Skeletal muscle satellite cell (primary cell): ENCODE measurements around the gene CD3D.

ENCODE experiments used
- H3K27me3 ChIP-seq: 2 replicates; pipeline ENCODE4 v1.7.0; 2013; ENCODE audit warnings: low read length; ENCODE audit not compliant: control insufficient read depth, insufficient read depth
- H3K36me3 ChIP-seq: 2 replicates; pipeline ENCODE4 v1.7.0; 2013; ENCODE audit warnings: mild to moderate bottlenecking, control low read depth, low read length; ENCODE audit not compliant: insufficient read depth
- H3K4me1 ChIP-seq: 2 replicates; pipeline ENCODE4 v1.7.0; 2013; ENCODE audit warnings: low read length; ENCODE audit not compliant: control insufficient read depth, insufficient read depth
- H3K4me2 ChIP-seq: 2 replicates; pipeline ENCODE4 v1.7.0; 2013; ENCODE audit warnings: mild to moderate bottlenecking, low read length
- H3K4me3 ChIP-seq: 2 replicates; pipeline ENCODE4 v1.7.0; 2013; ENCODE audit warnings: low read length
- H3K9ac ChIP-seq: 2 replicates; pipeline ENCODE4 v1.7.0; 2013; ENCODE audit warnings: mild to moderate bottlenecking, low read depth, low read length, moderate library complexity
- H3K9me3 ChIP-seq: replicated peaks from 2 replicates; pipeline ENCODE4 v1.7.0; 2013; ENCODE audit warnings: mild to moderate bottlenecking, control low read depth, low read length

CD3D gene

GRCh38 chr11:118359295-118359958 lies 16.9 kb upstream of the CD3D start, which contains the start of gene UBE4A:
UBE4A (plus strand) TSS chr11:118359600; CDS start chr11:118365081, 5,481 bp downstream.
- Histone ChIP-seq H3K9ac (peak within 1 kb of the TSS; percentile 88), H3K4me3 (peak within 1 kb of the TSS; percentile 93), H3K27me3 (no peaks in the 10 kb centered on the region), H3K36me3 (peaks cover 1% of the 10 kb centered on the region), H3K4me1 (peaks cover 8% of the 10 kb centered on the region), H3K9me3 (no peaks in the 10 kb centered on the region), H3K4me2 (peak within 1 kb of the TSS; percentile 89)

GRCh38 chr11:118358071-118358470 lies 15.6 kb upstream of the CD3D start:
- Histone ChIP-seq H3K36me3 (no peaks in the 10 kb centered on the region), H3K9ac (no peak overlapping the region), H3K4me3 (no peak overlapping the region), H3K9me3 (no peaks in the 10 kb centered on the region), H3K4me2 (no peak overlapping the region), H3K4me1 (peaks cover 8% of the 10 kb centered on the region), H3K27me3 (no peaks in the 10 kb centered on the region)

GRCh38 chr11:118353084-118353710 lies 10.7 kb upstream of the CD3D start:
- Histone ChIP-seq H3K4me3 (no peak overlapping the region), H3K36me3 (no peaks in the 10 kb centered on the region), H3K27me3 (peaks cover 27% of the 10 kb centered on the region), H3K9ac (no peak overlapping the region), H3K4me1 (no peaks in the 10 kb centered on the region), H3K9me3 (no peaks in the 10 kb centered on the region), H3K4me2 (no peak overlapping the region)

- H3K9me3 ChIP-seq: no peaks in the 10 kb centered on the region
- peaks cover 47% of the 10 kb centered on the region for H3K27me3 ChIP-seq
- H3K4me3 ChIP-seq: no peak overlapping the region
- H3K4me1 ChIP-seq: no peaks in the 10 kb centered on the region
- H3K4me2 ChIP-seq: no peak overlapping the region
- H3K9ac ChIP-seq: no peak overlapping the region
- H3K36me3 ChIP-seq: no peaks in the 10 kb centered on the region
Measured at GRCh38 chr11:118349475-118349874, 7.0 kb upstream of the CD3D start.

GRCh38 chr11:118343981-118344515 lies 1.5 kb upstream of the CD3D start, which contains the start of gene CD3G:
CD3G (plus strand) TSS chr11:118344344; CDS start chr11:118344424, 80 bp downstream.
- Histone ChIP-seq H3K27me3 (peaks cover 54% of the 10 kb centered on the region), H3K4me1 (no peaks in the 10 kb centered on the region), H3K9ac (no peak within 1 kb of the TSS), H3K36me3 (no peaks in the 10 kb centered on the region), H3K9me3 (no peaks in the 10 kb centered on the region), H3K4me2 (no peak within 1 kb of the TSS), H3K4me3 (no peak within 1 kb of the TSS)

- no peaks in the 10 kb centered on the region for H3K9me3 ChIP-seq
- H3K36me3 ChIP-seq: no peaks in the 10 kb centered on the region
- H3K9ac ChIP-seq: no peak overlapping the region
- peaks cover 46% of the 10 kb centered on the region for H3K27me3 ChIP-seq
- H3K4me1 ChIP-seq: no peaks in the 10 kb centered on the region
- H3K4me2 ChIP-seq: no peak overlapping the region
- H3K4me3 ChIP-seq: no peak overlapping the region
Measured at GRCh38 chr11:118343248-118343647, 743 bp upstream of the CD3D start.

GRCh38 chr11:118341815-118342489 lies 553 bp downstream of the CD3D start:
- Histone ChIP-seq H3K4me2 (no peak overlapping the region), H3K4me3 (no peak overlapping the region), H3K9ac (no peak overlapping the region), H3K36me3 (no peaks in the 10 kb centered on the region), H3K9me3 (no peaks in the 10 kb centered on the region), H3K4me1 (no peaks in the 10 kb centered on the region), H3K27me3 (peaks cover 39% of the 10 kb centered on the region)

GRCh38 chr11:118341261-118341660 lies 1.2 kb downstream of the CD3D start:
- peaks cover 35% of the 10 kb centered on the region for H3K27me3 ChIP-seq
- H3K4me3 ChIP-seq: no peak overlapping the region
- no peak overlapping the region for H3K9ac ChIP-seq
- H3K9me3 ChIP-seq: no peaks in the 10 kb centered on the region
- no peaks in the 10 kb centered on the region for H3K36me3 ChIP-seq
- no peak overlapping the region for H3K4me2 ChIP-seq
- H3K4me1 ChIP-seq: no peaks in the 10 kb centered on the region

GRCh38 chr11:118340449-118340848 lies 2.1 kb downstream of the CD3D start:
- peaks cover 35% of the 10 kb centered on the region for H3K27me3 ChIP-seq
- H3K4me1 ChIP-seq: no peaks in the 10 kb centered on the region
- no peaks in the 10 kb centered on the region for H3K36me3 ChIP-seq
- no peak overlapping the region for H3K9ac ChIP-seq
- no peak overlapping the region for H3K4me3 ChIP-seq
- no peaks in the 10 kb centered on the region for H3K9me3 ChIP-seq
- H3K4me2 ChIP-seq: no peak overlapping the region

- Histone ChIP-seq H3K4me2 (no peak overlapping the region), H3K27me3 (peaks cover 30% of the 10 kb centered on the region), H3K4me3 (no peak overlapping the region), H3K9me3 (no peaks in the 10 kb centered on the region), H3K9ac (no peak overlapping the region), H3K4me1 (no peaks in the 10 kb centered on the region), H3K36me3 (no peaks in the 10 kb centered on the region)
Measured at GRCh38 chr11:118339281-118339961, 3.1 kb downstream of the CD3D start.

GRCh38 chr11:118338637-118339061 lies 3.9 kb downstream of the CD3D start:
- H3K4me1 ChIP-seq: no peaks in the 10 kb centered on the region
- no peak overlapping the region for H3K9ac ChIP-seq
- no peaks in the 10 kb centered on the region for H3K36me3 ChIP-seq
- H3K27me3 ChIP-seq: peaks cover 27% of the 10 kb centered on the region
- no peak overlapping the region for H3K4me2 ChIP-seq
- no peak overlapping the region for H3K4me3 ChIP-seq
- no peaks in the 10 kb centered on the region for H3K9me3 ChIP-seq
